ENCODE results near the gene WDR75. TPM values are rescaled to one million over a fixed set of nuclear protein-coding genes. Genes with fewer than 3 reads are reported as not detected.

The WDR75 gene
- total RNA-seq, 2 experiments from 2014 or later, result 55.7 to 79.6 TPM

GRCh38 chr2:189506514-189506976, 65.3 kb downstream of the WDR75 start:
- CTCF ChIA-PET (ENCODE audit: unreplicated experiment), result no interaction called here
- no peaks in the 10 kb centered on the region for H4K20me1 ChIP-seq (ENCODE audit: insufficient read depth, low read length)
- no peak overlapping the region for H2AFZ ChIP-seq (ENCODE audit: low read length)
- H3K4me1 ChIP-seq (ENCODE audit: insufficient read depth, low read length, poor library complexity, severe bottlenecking), result no peaks in the 10 kb centered on the region
- H3K36me3 ChIP-seq (ENCODE audit: insufficient read depth, low read length), result no peaks in the 10 kb centered on the region
- no peaks in the 10 kb centered on the region for H3K9me3 ChIP-seq (ENCODE audit: low read length)
- no peak overlapping the region for H3K27ac ChIP-seq (ENCODE audit: low read depth, low read length, poor library complexity, severe bottlenecking)
- no TSS peak for BruUV-seq (replicated peaks)
- no peak for DNase-seq (ENCODE audit: low spot score)
- H3K4me2 ChIP-seq (ENCODE audit: low read length), result no peak overlapping the region
- H3K9me2 ChIP-seq (ENCODE audit: insufficient read depth, low read length), result no peaks in the 10 kb centered on the region
- POLR2A ChIA-PET, result no interaction called here
- intact Hi-C loops (cut with micrococcal nuclease; ENCODE audit: unreplicated experiment), result no loop called here
- TF ChIP-seq EZH2phosphoT487 (IDR thresholded peaks at IDR 0.05; ENCODE audit: borderline replicate concordance, low read depth, low read length) (no peak), CTCF (conservative IDR thresholded peaks at IDR 0.05; ENCODE audit: low read length) (no peak)
- H3K79me2 ChIP-seq (ENCODE audit: insufficient read depth, low read depth, low read length), result no peaks in the 10 kb centered on the region
- no peak overlapping the region for H3K4me3 ChIP-seq (ENCODE audit: low read depth, low read length, poor library complexity, severe bottlenecking)

DNA sequence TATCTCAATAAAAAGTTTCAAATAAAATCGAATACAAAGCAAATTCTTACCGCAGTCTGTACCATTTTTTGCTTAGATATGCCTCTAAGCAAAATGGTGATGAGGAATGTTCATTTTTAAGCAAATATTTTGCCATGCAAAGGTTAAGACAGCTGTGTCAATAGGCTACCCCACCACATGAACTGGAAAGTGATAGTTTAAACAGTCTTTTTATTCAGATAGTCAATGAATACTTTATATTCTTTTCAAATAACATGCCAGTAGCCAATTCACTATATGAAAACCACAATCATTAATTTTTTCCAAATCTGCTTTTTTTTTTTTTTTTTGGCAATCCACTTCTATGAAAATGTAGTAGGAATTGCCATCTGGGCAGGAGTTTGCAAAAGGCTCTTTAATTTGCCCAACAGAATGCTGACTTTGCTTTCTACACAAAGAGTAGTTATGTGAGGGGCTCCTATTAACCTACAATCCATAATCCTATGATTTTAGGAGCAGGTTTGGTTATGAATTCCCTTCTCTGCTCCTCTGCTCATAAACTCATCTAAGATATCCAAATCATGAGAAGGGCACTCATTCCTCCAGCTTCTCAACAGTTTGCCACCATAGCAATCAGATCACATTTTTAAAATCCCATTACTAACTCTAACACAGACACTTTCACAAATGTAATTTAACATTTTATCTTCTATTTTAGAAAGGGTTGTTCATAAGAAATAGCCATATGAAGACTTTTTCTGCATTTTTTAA, 70.1 kb downstream of the WDR75 start:
- H3K36me3 ChIP-seq (ENCODE audit: insufficient read depth, low read length), result no peaks in the 10 kb centered on the region
- H3K9me2 ChIP-seq (ENCODE audit: insufficient read depth, low read length), result no peaks in the 10 kb centered on the region
- no peaks in the 10 kb centered on the region for H4K20me1 ChIP-seq (ENCODE audit: insufficient read depth, low read length)
- intact Hi-C loops (cut with micrococcal nuclease; ENCODE audit: unreplicated experiment), result no loop called here
- H3K27ac ChIP-seq (ENCODE audit: low read depth, low read length, poor library complexity, severe bottlenecking), result no peak overlapping the region
- H3K9me3 ChIP-seq (ENCODE audit: low read length), result no peaks in the 10 kb centered on the region
- CTCF ChIA-PET (ENCODE audit: unreplicated experiment), result no interaction called here
- TF ChIP-seq CTCF (conservative IDR thresholded peaks at IDR 0.05; ENCODE audit: low read length) (no peak), EZH2phosphoT487 (IDR thresholded peaks at IDR 0.05; ENCODE audit: borderline replicate concordance, low read depth, low read length) (no peak)
- no peak overlapping the region for H3K4me3 ChIP-seq (ENCODE audit: low read depth, low read length, poor library complexity, severe bottlenecking)
- no peaks in the 10 kb centered on the region for H3K79me2 ChIP-seq (ENCODE audit: insufficient read depth, low read depth, low read length)
- H3K4me1 ChIP-seq (ENCODE audit: insufficient read depth, low read length, poor library complexity, severe bottlenecking), result no peaks in the 10 kb centered on the region
- POLR2A ChIA-PET, result interaction anchor here (0.7 kb wide), 2 partner anchors 807 to 1324 kb away, joined by 3 read pairs; no protein-coding TSS in a partner anchor
- DNase-seq (ENCODE audit: low spot score), result no peak
- no peak overlapping the region for H3K4me2 ChIP-seq (ENCODE audit: low read length)
- H2AFZ ChIP-seq (ENCODE audit: low read length), result no peak overlapping the region
- no TSS peak for BruUV-seq (replicated peaks)

DNA sequence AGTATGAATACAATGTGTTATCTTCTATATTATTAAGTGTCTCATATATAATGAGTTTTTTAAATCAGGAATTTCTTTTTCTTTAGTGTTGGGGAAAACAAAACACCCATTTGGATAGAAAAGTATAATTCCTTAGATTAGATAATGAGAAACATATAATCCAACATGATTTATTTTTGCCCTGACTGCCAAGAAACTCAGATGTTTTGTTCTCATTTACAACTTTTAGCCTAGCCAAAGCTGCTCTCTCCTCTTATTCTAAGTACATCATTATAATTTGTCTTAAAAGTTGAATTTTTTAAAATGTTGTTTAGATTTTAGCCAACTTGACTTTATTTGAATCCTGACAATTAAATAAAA, 70.7 kb downstream of the WDR75 start:
- H3K9me3 ChIP-seq (ENCODE audit: low read length), result no peaks in the 10 kb centered on the region
- no peak overlapping the region for H3K4me2 ChIP-seq (ENCODE audit: low read length)
- no peak for DNase-seq (ENCODE audit: low spot score)
- TF ChIP-seq EZH2phosphoT487 (IDR thresholded peaks at IDR 0.05; ENCODE audit: borderline replicate concordance, low read depth, low read length), result no peak
- no peak for TF ChIP-seq CTCF (conservative IDR thresholded peaks at IDR 0.05; ENCODE audit: low read length)
- H3K9me2 ChIP-seq (ENCODE audit: insufficient read depth, low read length), result no peaks in the 10 kb centered on the region
- H3K4me3 ChIP-seq (ENCODE audit: low read depth, low read length, poor library complexity, severe bottlenecking), result no peak overlapping the region
- H4K20me1 ChIP-seq (ENCODE audit: insufficient read depth, low read length), result no peaks in the 10 kb centered on the region
- no peak overlapping the region for H3K27ac ChIP-seq (ENCODE audit: low read depth, low read length, poor library complexity, severe bottlenecking)
- H3K36me3 ChIP-seq (ENCODE audit: insufficient read depth, low read length), result no peaks in the 10 kb centered on the region
- ChIA-PET POLR2A (no interaction called here), CTCF (ENCODE audit: unreplicated experiment) (no interaction called here)
- no peaks in the 10 kb centered on the region for H3K4me1 ChIP-seq (ENCODE audit: insufficient read depth, low read length, poor library complexity, severe bottlenecking)
- no peaks in the 10 kb centered on the region for H3K79me2 ChIP-seq (ENCODE audit: insufficient read depth, low read depth, low read length)
- no TSS peak for BruUV-seq (replicated peaks)
- H2AFZ ChIP-seq (ENCODE audit: low read length), result no peak overlapping the region
- intact Hi-C loops (cut with micrococcal nuclease; ENCODE audit: unreplicated experiment), result no loop called here

Measured in OCI-LY7 (cell line).